ENCODE data around the gene PREPL. TPM values are rescaled to one million over a fixed set of nuclear protein-coding genes. Genes with fewer than 3 reads are reported as not detected.

Gene PREPL
- total and polyA plus RNA-seq, 9 of the 15 experiments (the other 6 are each of a cell fraction or from before 2014, with no cell fraction given), result 11.6 to 58.9 (median 27.2) TPM

DNA sequence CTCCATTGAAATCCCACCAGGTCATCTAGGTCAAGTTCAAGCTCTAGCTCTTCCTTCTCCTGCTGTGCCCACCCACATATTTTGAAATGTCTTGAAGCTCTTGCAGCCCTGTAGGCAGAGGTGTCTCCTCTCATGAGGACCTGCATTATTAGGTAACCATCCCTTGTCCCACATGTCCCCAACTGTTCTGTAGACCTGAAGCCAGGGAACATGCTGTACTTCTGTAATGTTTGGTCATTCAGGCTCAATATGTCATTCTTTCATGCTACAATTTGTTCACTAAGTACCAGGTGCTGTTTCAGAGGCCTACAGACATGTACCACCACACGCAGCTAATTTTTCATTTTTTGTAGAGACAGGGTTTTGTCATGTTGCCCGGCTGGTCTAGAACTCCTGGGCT lies 63.9 kb downstream of the PREPL start:
- Histone ChIP-seq H3K9me1 (ENCODE audit: control insufficient read depth, insufficient read depth, low read length) (no peaks in the 10 kb centered on the region), H3K36me3 (ENCODE audit: control insufficient read depth, insufficient read depth, low read length) (no peaks in the 10 kb centered on the region), H3K4me1 (replicated peaks in 1 of 2; ENCODE audit: control insufficient read depth in 2 of 2, insufficient read depth in 2 of 2, low read length in 2 of 2) (peaks cover 0 to 2% of the 10 kb centered on the region in 2 experiments; a peak in 1 of 5 replicates), H3K9me3 (replicated peaks; ENCODE audit: control insufficient read depth, insufficient read depth, low read depth, low read length) (no peaks in the 10 kb centered on the region), H3K27ac (ENCODE audit: extremely low read depth, low read depth, low read length) (no peak overlapping the region), H3K79me2 (ENCODE audit: control insufficient read depth, insufficient read depth, low read length) (no peaks in the 10 kb centered on the region), H3K9ac (ENCODE audit: insufficient read depth in 1 of 2, low read depth in 2 of 2, low read length in 2 of 2) (no peak overlapping the region), H3K27me3 (ENCODE audit: control insufficient read depth in 2 of 2, insufficient read depth in 2 of 2, low read length in 2 of 2) (peaks cover 16 to 38% of the 10 kb centered on the region in 2 experiments; a peak in 4 of 5 replicates), H4K20me1 (replicated peaks; ENCODE audit: control insufficient read depth, insufficient read depth, low read length) (no peaks in the 10 kb centered on the region), H3K4me2 (ENCODE audit: insufficient read depth, low read length) (no peak overlapping the region), H2AFZ (ENCODE audit: low read depth, low read length) (no peak overlapping the region), H3K4me3 (no peak overlapping the region)
- no peak for ATAC-seq
- in situ Hi-C loops (cut with MboI) (no loop called here), intact Hi-C loops (cut with micrococcal nuclease) (no loop called here)
- ChIA-PET CTCF (ENCODE audit: low intra/inter-chr PET ratio) (no interaction called here), POLR2A (no interaction called here)
- WGBS (ENCODE audit: insufficient coverage, low coverage, missing lambda C conversion rate), result 4% methylated on average over 2 of the region's 2 CpGs
- FAIRE-seq, result no peak
- no TSS peak for BruUV-seq (replicated peaks)
- no peak for DNase-seq (ENCODE audit: extremely low read depth in 1 of 4, low spot score in 3 of 4)
- TF ChIP-seq ZNF217 (CRISPR knock-in tag; IDR thresholded peaks at IDR 0.05) (no peak), ZEB2 (IDR thresholded peaks at IDR 0.05) (no peak), SIN3B (IDR thresholded peaks at IDR 0.05; ENCODE audit: low read depth) (no peak), HMG20A (CRISPR knock-in tag; conservative IDR thresholded peaks at IDR 0.05) (no peak), PATZ1 (CRISPR knock-in tag; IDR thresholded peaks at IDR 0.05; ENCODE audit: borderline replicate concordance) (no peak), SPI1 (IDR thresholded peaks at IDR 0.05; ENCODE audit: borderline replicate concordance, low read depth, low read length) (no peak), XRCC5 (IDR thresholded peaks at IDR 0.05; ENCODE audit: low read depth, low read length) (no peak), ETV1 (tag; conservative IDR thresholded peaks at IDR 0.05; ENCODE audit: low read depth) (no peak), ILK (tag; IDR thresholded peaks at IDR 0.05; ENCODE audit: borderline replicate concordance, low read depth) (no peak), RBM39 (optimal IDR thresholded peaks at IDR 0.05; ENCODE audit: low read depth, low read length) (no peak), DNMT1 (IDR thresholded peaks at IDR 0.05) (no peak), ZNF184 (CRISPR knock-in tag; IDR thresholded peaks at IDR 0.05) (no peak), MCM3 (IDR thresholded peaks at IDR 0.05) (no peak), HMBOX1 (IDR thresholded peaks at IDR 0.05) (no peak)
- TF ChIP-seq, protein P1, sequence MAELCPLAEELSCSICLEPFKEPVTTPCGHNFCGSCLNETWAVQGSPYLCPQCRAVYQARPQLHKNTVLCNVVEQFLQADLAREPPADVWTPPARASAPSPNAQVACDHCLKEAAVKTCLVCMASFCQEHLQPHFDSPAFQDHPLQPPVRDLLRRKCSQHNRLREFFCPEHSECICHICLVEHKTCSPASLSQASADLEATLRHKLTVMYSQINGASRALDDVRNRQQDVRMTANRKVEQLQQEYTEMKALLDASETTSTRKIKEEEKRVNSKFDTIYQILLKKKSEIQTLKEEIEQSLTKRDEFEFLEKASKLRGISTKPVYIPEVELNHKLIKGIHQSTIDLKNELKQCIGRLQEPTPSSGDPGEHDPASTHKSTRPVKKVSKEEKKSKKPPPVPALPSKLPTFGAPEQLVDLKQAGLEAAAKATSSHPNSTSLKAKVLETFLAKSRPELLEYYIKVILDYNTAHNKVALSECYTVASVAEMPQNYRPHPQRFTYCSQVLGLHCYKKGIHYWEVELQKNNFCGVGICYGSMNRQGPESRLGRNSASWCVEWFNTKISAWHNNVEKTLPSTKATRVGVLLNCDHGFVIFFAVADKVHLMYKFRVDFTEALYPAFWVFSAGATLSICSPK (IDR thresholded peaks at IDR 0.05; ENCODE audit: borderline replicate concordance), result no peak

Data from K562 (cell line).